HG03575 (cell line): ENCODE measurements around the gene CHIT1.

Source experiments
- ATAC-seq: cut with Tn5 transposase; IDR thresholded peaks from one replicate; pipeline ENCODE4 v1.9.1; 2021; ENCODE audit not compliant: unreplicated experiment, insufficient number of reproducible peaks, low FRiP score; ENCODE audit errors: extremely low read depth

Gene CHIT1

GRCh38 chr1:203199481-203199815 is 30.0 kb downstream of the CHIT1 start:
- no peak for ATAC-seq

GRCh38 chr1:203199002-203199401 is 30.5 kb downstream of the CHIT1 start:
- ATAC-seq, result no peak

GRCh38 chr1:203197625-203198024 is 31.8 kb downstream of the CHIT1 start:
- no peak for ATAC-seq

- ATAC-seq, result no peak
Measured at GRCh38 chr1:203196371-203196770, 33.1 kb downstream of the CHIT1 start.

- no peak for ATAC-seq
Measured at GRCh38 chr1:203190949-203191348, 38.5 kb downstream of the CHIT1 start.

GRCh38 chr1:203189951-203190352 is 39.5 kb downstream of the CHIT1 start:
- ATAC-seq, result no peak

- ATAC-seq, result no peak
Measured at GRCh38 chr1:203188686-203189232, 40.7 kb downstream of the CHIT1 start.

GRCh38 chr1:203187689-203188264 is 41.7 kb downstream of the CHIT1 start:
- ATAC-seq, result no peak

GRCh38 chr1:203187304-203187685 is 42.2 kb downstream of the CHIT1 start:
- ATAC-seq, result no peak

- no peak for ATAC-seq
Measured at GRCh38 chr1:203186446-203187303, 42.8 kb downstream of the CHIT1 start, which contains the start of gene CHI3L1. Gene CHI3L1 (minus strand): TSS chr1:203186704. CDS start chr1:203186623, 81 bp downstream.

- no peak for ATAC-seq
Measured at GRCh38 chr1:203186091-203186445, 43.4 kb downstream of the CHIT1 start.

GRCh38 chr1:203185585-203185984 is 43.9 kb downstream of the CHIT1 start:
- ATAC-seq, result no peak

- no peak for ATAC-seq
Measured at GRCh38 chr1:203185061-203185461, 44.4 kb downstream of the CHIT1 start.

- ATAC-seq, result no peak
Measured at GRCh38 chr1:203184467-203184866, 45.0 kb downstream of the CHIT1 start.

- no peak for ATAC-seq
Measured at GRCh38 chr1:203183828-203184227, 45.6 kb downstream of the CHIT1 start.

- ATAC-seq, result no peak
Measured at GRCh38 chr1:203182387-203182953, 47.0 kb downstream of the CHIT1 start.

GRCh38 chr1:203181586-203182386 is 47.7 kb downstream of the CHIT1 start:
- ATAC-seq, result no peak

- ATAC-seq, result no peak
Measured at GRCh38 chr1:203180611-203181330, 48.7 kb downstream of the CHIT1 start.

- no peak for ATAC-seq
Measured at GRCh38 chr1:203179667-203180005, 49.8 kb downstream of the CHIT1 start.
